Peyer's patch (tissue), 4 donors: ENCODE results near the gene SHISA8.

Experiments used
- CTCF ChIP-seq, 6 experiments: fragments of 450-650 bp in 4 of 6; fragments of 200-600 bp in 2 of 6; sonication (generic) in 1 of 6; IDR thresholded peaks; one replicate each; pipeline ENCODE4 v1.5.1; 2017 to 2019; ENCODE audit warnings: antibody characterized with exemption in 6 of 6, mild to moderate bottlenecking in 3 of 6, moderate library complexity in 1 of 6
- POLR2A ChIP-seq, 2 donors: fragments of 450-650 bp; IDR thresholded peaks; one replicate each; pipeline ENCODE4 v1.5.1; 2017; ENCODE audit warnings: antibody characterized with exemption in 2 of 2, mild to moderate bottlenecking in 2 of 2, moderate library complexity in 2 of 2

- TF ChIP-seq CTCF (IDR thresholded peaks at IDR 0.05) (peak; percentile 81 to 99 (median 98)), POLR2A (IDR thresholded peaks at IDR 0.05) (peak in 1 of 2 donors; percentile 10)
Measured at GRCh38 chr22:41940832-41941765, 26.2 kb upstream of the SHISA8 start.
